Hepatocyte (in vitro differentiated cells): ENCODE measurements around the gene FAM111B.

Experiments used
- CTCF ChIP-seq: fragments of 200-600 bp; sonication (generic); IDR thresholded peaks from 2 replicates; pipeline ENCODE4 v1.5.1; 2016; ENCODE audit warnings: antibody characterized with exemption, mild to moderate bottlenecking; ENCODE audit not compliant: poor library complexity
- EZH2 ChIP-seq: fragments of 200-600 bp; sonication (generic); IDR thresholded peaks from 2 replicates; pipeline ENCODE4 v1.6.1; 2016; ENCODE audit warnings: antibody characterized with exemption, mild to moderate bottlenecking, borderline replicate concordance

GRCh38 chr11:59102259-59102765 lies 4.7 kb upstream of the FAM111B start:
- TF ChIP-seq CTCF (peak; percentile 31), EZH2 (no peak)
